Uterus (tissue), 4 donors: ENCODE measurements around the gene SLC39A7. TPM values are rescaled to one million over a fixed set of nuclear protein-coding genes. Genes with fewer than 3 reads are reported as not detected.

Experiments used
- DNase-seq, 2 donors: peaks; one replicate each; pipeline ENCODE4 v3.0.0-alpha.2; 2019 to 2020
- H3K27ac ChIP-seq, 2 donors: fragments of 200-600 bp; sonication (generic); 1 replicate in 1 of 2; 2 replicates in 1 of 2; pipeline ENCODE4 v1.5.1; 2016 to 2018
- H3K27me3 ChIP-seq, 2 donors: fragments of 200-600 bp; sonication (generic); one replicate each; pipeline ENCODE4 v1.5.1; 2018 to 2019; ENCODE audit warnings: control low read depth in 1 of 2
- H3K36me3 ChIP-seq, 2 donors: fragments of 200-600 bp; sonication (generic); one replicate each; pipeline ENCODE4 v1.5.1; 2019; ENCODE audit warnings: control low read depth in 1 of 2
- H3K4me1 ChIP-seq, 2 donors: fragments of 200-600 bp; sonication (generic); one replicate each; pipeline ENCODE4 v1.5.1; 2018 to 2019; ENCODE audit warnings: control low read depth in 1 of 2
- H3K4me3 ChIP-seq, 2 donors: fragments of 200-600 bp; sonication (generic); 1 replicate in 1 of 2; 2 replicates in 1 of 2; pipeline ENCODE4 v1.5.1; 2018 to 2019; ENCODE audit warnings: mild to moderate bottlenecking in 1 of 2
- H3K9me3 ChIP-seq, 2 donors: fragments of 200-600 bp; sonication (generic); one replicate each; pipeline ENCODE4 v1.5.1; 2019; ENCODE audit warnings: control low read depth in 1 of 2
- CTCF ChIP-seq, 4 experiments: fragments of 200-600 bp in 2 of 4; fragments of 450-650 bp in 2 of 4; sonication (generic) in 2 of 4; IDR thresholded peaks; one replicate each; pipeline ENCODE4 v1.5.1; 2016 to 2019; ENCODE audit warnings: antibody characterized with exemption in 4 of 4, mild to moderate bottlenecking in 2 of 4, moderate library complexity in 1 of 4
- POLR2A ChIP-seq, 2 donors: fragments of 450-650 bp; IDR thresholded peaks; one replicate each; pipeline ENCODE4 v1.6.1; 2016; ENCODE audit warnings: antibody characterized with exemption in 2 of 2, mild to moderate bottlenecking in 1 of 2, moderate library complexity in 1 of 2
- intact Hi-C: fragments of 100-400 bp; cut with DNase I; formaldehyde crosslinking; loops from one replicate; pipeline ENCODE4 v1.15.1; 2023; ENCODE audit warnings: low total_unique reads
- total RNA-seq, 4 donors: library from RNA; depleted of rRNA in 3 of 4; stranded (reverse); fragments of >200 nt in 3 of 4; gene quantifications; one replicate each; pipeline versions ENCODE4 v1.1.0 to v1.2.4, GENCODE V29; 2014 to 2023
- donor health status: DM: yes; HTN: yes; CAD: no.

Gene SLC39A7
- total RNA-seq, 4 donors from 2014 or later, result 53.8 to 87.8 (median 57.5) TPM

GRCh38 chr6:33163540-33163939, 37.1 kb upstream of the SLC39A7 start:
- Histone ChIP-seq H3K4me3 (no peak overlapping the region), H3K36me3 (no peaks in the 10 kb centered on the region), H3K27me3 (no peaks in the 10 kb centered on the region), H3K4me1 (peaks cover 0 to 6% of the 10 kb centered on the region in 2 donors), H3K9me3 (no peaks in the 10 kb centered on the region), H3K27ac (no peak overlapping the region)
- intact Hi-C loops, result loop anchor here (5.0 kb wide), 1 partner anchor 84 kb away; no protein-coding TSS in a partner anchor
- TF ChIP-seq POLR2A (IDR thresholded peaks at IDR 0.05) (no peak), CTCF (IDR thresholded peaks at IDR 0.05) (no peak)
- no peak for DNase-seq

- H3K4me1 ChIP-seq, result peaks cover 0 to 6% of the 10 kb centered on the region in 2 donors
- no peak overlapping the region for H3K4me3 ChIP-seq
- intact Hi-C loops, result loop anchor here (5.0 kb wide), 1 partner anchor 83 kb away; no protein-coding TSS in a partner anchor
- no peak overlapping the region for H3K27ac ChIP-seq
- TF ChIP-seq CTCF (IDR thresholded peaks at IDR 0.05) (no peak), POLR2A (IDR thresholded peaks at IDR 0.05) (no peak)
- H3K27me3 ChIP-seq, result no peaks in the 10 kb centered on the region
- H3K9me3 ChIP-seq, result no peaks in the 10 kb centered on the region
- H3K36me3 ChIP-seq, result no peaks in the 10 kb centered on the region
- no peak for DNase-seq
Observed at GRCh38 chr6:33164176-33164575, 36.5 kb upstream of the SLC39A7 start.

GRCh38 chr6:33164665-33165373, 35.8 kb upstream of the SLC39A7 start:
- no peak overlapping the region for H3K27ac ChIP-seq
- H3K36me3 ChIP-seq, result no peaks in the 10 kb centered on the region
- TF ChIP-seq CTCF (IDR thresholded peaks at IDR 0.05) (no peak), POLR2A (IDR thresholded peaks at IDR 0.05) (no peak)
- intact Hi-C loops, result loop anchor here (5.0 kb wide), 1 partner anchor 82 kb away; no protein-coding TSS in a partner anchor
- DNase-seq, result no peak
- H3K4me3 ChIP-seq, result no peak overlapping the region
- no peaks in the 10 kb centered on the region for H3K9me3 ChIP-seq
- no peaks in the 10 kb centered on the region for H3K27me3 ChIP-seq
- H3K4me1 ChIP-seq, result peaks cover 0 to 6% of the 10 kb centered on the region in 2 donors

GRCh38 chr6:33165581-33166258, 34.9 kb upstream of the SLC39A7 start:
- Histone ChIP-seq H3K27me3 (no peaks in the 10 kb centered on the region), H3K4me3 (no peak overlapping the region), H3K4me1 (peaks cover 0 to 5% of the 10 kb centered on the region in 2 donors), H3K27ac (no peak overlapping the region), H3K36me3 (no peaks in the 10 kb centered on the region), H3K9me3 (no peaks in the 10 kb centered on the region)
- intact Hi-C loops, result no loop called here
- TF ChIP-seq POLR2A (IDR thresholded peaks at IDR 0.05) (no peak), CTCF (IDR thresholded peaks at IDR 0.05) (no peak)
- no peak for DNase-seq

GRCh38 chr6:33166363-33166762, 34.3 kb upstream of the SLC39A7 start:
- TF ChIP-seq POLR2A (IDR thresholded peaks at IDR 0.05), result no peak
- no peak for TF ChIP-seq CTCF (IDR thresholded peaks at IDR 0.05)
- intact Hi-C loops, result no loop called here
- DNase-seq, result no peak
- Histone ChIP-seq H3K36me3 (no peaks in the 10 kb centered on the region), H3K27me3 (no peaks in the 10 kb centered on the region), H3K27ac (no peak overlapping the region), H3K4me3 (no peak overlapping the region), H3K4me1 (no peaks in the 10 kb centered on the region), H3K9me3 (no peaks in the 10 kb centered on the region)
